ENCODE results near the gene GLT6D1. TPM values are rescaled to one million over a fixed set of nuclear protein-coding genes. Genes with fewer than 3 reads are reported as not detected.

GLT6D1 gene
- total and polyA plus RNA-seq, 2 of the 4 experiments (the other 2 are of a cell fraction) = not detected

- Histone ChIP-seq H3K27ac (ENCODE audit: insufficient read depth, low read length) (no peak overlapping the region), H3K14ac (replicated peaks; ENCODE audit: low read depth, low read length) (no peak overlapping the region), H3K27me3 (ENCODE audit: control insufficient read depth, insufficient read depth, low read length) (no peaks in the 10 kb centered on the region; the same call in 1 of the 2 replicates), H4K91ac (ENCODE audit: insufficient read depth, low read depth, low read length) (no peak overlapping the region), H3K9me1 (ENCODE audit: insufficient read depth, low read length) (no peaks in the 10 kb centered on the region), H2BK120ac (ENCODE audit: low read depth, low read length) (no peak overlapping the region), H2AFZ (replicated peaks; ENCODE audit: low read length, poor library complexity) (no peak overlapping the region), H3K4ac (ENCODE audit: low read depth, low read length) (no peak overlapping the region), H2AK5ac (ENCODE audit: low read depth, low read length) (no peak overlapping the region), H3K9ac (ENCODE audit: low read depth, low read length) (no peak overlapping the region), H2AK9ac (replicated peaks; ENCODE audit: low read depth, low read length, poor library complexity) (no peak overlapping the region), H4K8ac (ENCODE audit: low read depth in 2 of 2, low read length in 2 of 2) (no peak overlapping the region), H2BK15ac (ENCODE audit: low read depth, low read length) (no peak overlapping the region), H3K4me1 (ENCODE audit: control insufficient read depth, insufficient read depth, low read length) (no peaks in the 10 kb centered on the region), H2BK20ac (ENCODE audit: low read depth, low read length) (no peak overlapping the region), H3K4me3 (ENCODE audit: insufficient read depth, low read depth, low read length) (no peak overlapping the region), H3K4me2 (ENCODE audit: low read depth, low read length) (no peak overlapping the region), H3K18ac (ENCODE audit: low read depth, low read length) (no peak overlapping the region), H3K9me3 (ENCODE audit: control insufficient read depth, insufficient read depth, low read length) (no peaks in the 10 kb centered on the region), H3K79me1 (ENCODE audit: low read depth in 1 of 2, low read length in 2 of 2) (no peaks in the 10 kb centered on the region), H3K56ac (ENCODE audit: extremely low read depth, insufficient read depth, low read length) (no peak overlapping the region), H2BK5ac (ENCODE audit: low read depth, low read length, poor library complexity, severe bottlenecking) (no peak overlapping the region), H4K20me1 (ENCODE audit: insufficient read depth, low read length) (no peaks in the 10 kb centered on the region), H4K5ac (ENCODE audit: low read depth, low read length) (no peak overlapping the region), H3K36me3 (ENCODE audit: control insufficient read depth, insufficient read depth, low read length) (no peaks in the 10 kb centered on the region), H3K23ac (ENCODE audit: low read depth, low read length) (no peak overlapping the region)
- DNase-seq (no peak), ATAC-seq (ENCODE audit: low read depth) (no peak)
- ChIA-PET POLR2A (ENCODE audit: unreplicated experiment) (no interaction called here), CTCF (no interaction called here)
- in situ Hi-C loops (cut with MboI; ENCODE audit: low sequenced_read_pairs) = no loop called here
- no TSS peak for BruUV-seq (replicated peaks)
- dilution Hi-C loops (cut with HindIII; ENCODE audit: low sequenced_read_pairs, unreplicated experiment) = no loop called here
- TF ChIP-seq POLR2A (IDR thresholded peaks at IDR 0.05; ENCODE audit: low read depth, low read length) (no peak), FOS (IDR thresholded peaks at IDR 0.05; ENCODE audit: low read depth, low read length) (no peak), BHLHE40 (IDR thresholded peaks at IDR 0.05; ENCODE audit: low read depth, low read length) (no peak), RCOR1 (IDR thresholded peaks at IDR 0.05; ENCODE audit: insufficient replicate concordance, low read length) (no peak), CEBPB (IDR thresholded peaks at IDR 0.05; ENCODE audit: low read depth, low read length) (no peak), NFE2L2 (IDR thresholded peaks at IDR 0.05; ENCODE audit: low read depth, low read length) (no peak), MAFK (IDR thresholded peaks at IDR 0.05; ENCODE audit: low read depth, low read length) (no peak), RAD21 (IDR thresholded peaks at IDR 0.05; ENCODE audit: low read length) (no peak), SMC3 (IDR thresholded peaks at IDR 0.05; ENCODE audit: low read depth, low read length) (no peak), MXI1 (IDR thresholded peaks at IDR 0.05; ENCODE audit: borderline replicate concordance, low read depth, low read length) (no peak), RFX5 (IDR thresholded peaks at IDR 0.05; ENCODE audit: low read depth, low read length) (no peak), CHD1 (IDR thresholded peaks at IDR 0.05; ENCODE audit: low read depth, low read length) (no peak), MAZ (IDR thresholded peaks at IDR 0.05; ENCODE audit: borderline replicate concordance, low read depth, low read length) (no peak)
- TF ChIP-seq, protein P1, sequence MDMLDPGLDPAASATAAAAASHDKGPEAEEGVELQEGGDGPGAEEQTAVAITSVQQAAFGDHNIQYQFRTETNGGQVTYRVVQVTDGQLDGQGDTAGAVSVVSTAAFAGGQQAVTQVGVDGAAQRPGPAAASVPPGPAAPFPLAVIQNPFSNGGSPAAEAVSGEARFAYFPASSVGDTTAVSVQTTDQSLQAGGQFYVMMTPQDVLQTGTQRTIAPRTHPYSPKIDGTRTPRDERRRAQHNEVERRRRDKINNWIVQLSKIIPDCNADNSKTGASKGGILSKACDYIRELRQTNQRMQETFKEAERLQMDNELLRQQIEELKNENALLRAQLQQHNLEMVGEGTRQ (IDR thresholded peaks at IDR 0.05; ENCODE audit: low read depth, low read length) = no peak
- TF ChIP-seq, protein P2, sequence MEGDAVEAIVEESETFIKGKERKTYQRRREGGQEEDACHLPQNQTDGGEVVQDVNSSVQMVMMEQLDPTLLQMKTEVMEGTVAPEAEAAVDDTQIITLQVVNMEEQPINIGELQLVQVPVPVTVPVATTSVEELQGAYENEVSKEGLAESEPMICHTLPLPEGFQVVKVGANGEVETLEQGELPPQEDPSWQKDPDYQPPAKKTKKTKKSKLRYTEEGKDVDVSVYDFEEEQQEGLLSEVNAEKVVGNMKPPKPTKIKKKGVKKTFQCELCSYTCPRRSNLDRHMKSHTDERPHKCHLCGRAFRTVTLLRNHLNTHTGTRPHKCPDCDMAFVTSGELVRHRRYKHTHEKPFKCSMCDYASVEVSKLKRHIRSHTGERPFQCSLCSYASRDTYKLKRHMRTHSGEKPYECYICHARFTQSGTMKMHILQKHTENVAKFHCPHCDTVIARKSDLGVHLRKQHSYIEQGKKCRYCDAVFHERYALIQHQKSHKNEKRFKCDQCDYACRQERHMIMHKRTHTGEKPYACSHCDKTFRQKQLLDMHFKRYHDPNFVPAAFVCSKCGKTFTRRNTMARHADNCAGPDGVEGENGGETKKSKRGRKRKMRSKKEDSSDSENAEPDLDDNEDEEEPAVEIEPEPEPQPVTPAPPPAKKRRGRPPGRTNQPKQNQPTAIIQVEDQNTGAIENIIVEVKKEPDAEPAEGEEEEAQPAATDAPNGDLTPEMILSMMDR (conservative IDR thresholded peaks at IDR 0.05; ENCODE audit: low read depth, low read length) = no peak
- TF ChIP-seq, protein P3, sequence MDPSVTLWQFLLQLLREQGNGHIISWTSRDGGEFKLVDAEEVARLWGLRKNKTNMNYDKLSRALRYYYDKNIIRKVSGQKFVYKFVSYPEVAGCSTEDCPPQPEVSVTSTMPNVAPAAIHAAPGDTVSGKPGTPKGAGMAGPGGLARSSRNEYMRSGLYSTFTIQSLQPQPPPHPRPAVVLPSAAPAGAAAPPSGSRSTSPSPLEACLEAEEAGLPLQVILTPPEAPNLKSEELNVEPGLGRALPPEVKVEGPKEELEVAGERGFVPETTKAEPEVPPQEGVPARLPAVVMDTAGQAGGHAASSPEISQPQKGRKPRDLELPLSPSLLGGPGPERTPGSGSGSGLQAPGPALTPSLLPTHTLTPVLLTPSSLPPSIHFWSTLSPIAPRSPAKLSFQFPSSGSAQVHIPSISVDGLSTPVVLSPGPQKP (IDR thresholded peaks at IDR 0.05; ENCODE audit: borderline replicate concordance, low read depth, low read length) = no peak
- intact Hi-C loops (cut with micrococcal nuclease) = no loop called here
- 74% methylated on average over 9 of the region's 20 CpGs; no CpG with 5 or more reads in 1 of the 2 experiments for WGBS, 2 experiments (ENCODE audit: extremely low coverage in 2 of 2, insufficient read length in 1 of 2)
Observed at GRCh38 chr9:135678236-135679017, 39.1 kb upstream of the GLT6D1 start.

Measured in IMR-90 (cell line).